Measurements from ENCODE around the gene FRYL. TPM values are rescaled to one million over a fixed set of nuclear protein-coding genes. Genes with fewer than 3 reads are reported as not detected.

Gene FRYL
- total RNA-seq, 1 experiment from 2014 or later = 28.5 TPM

DNA sequence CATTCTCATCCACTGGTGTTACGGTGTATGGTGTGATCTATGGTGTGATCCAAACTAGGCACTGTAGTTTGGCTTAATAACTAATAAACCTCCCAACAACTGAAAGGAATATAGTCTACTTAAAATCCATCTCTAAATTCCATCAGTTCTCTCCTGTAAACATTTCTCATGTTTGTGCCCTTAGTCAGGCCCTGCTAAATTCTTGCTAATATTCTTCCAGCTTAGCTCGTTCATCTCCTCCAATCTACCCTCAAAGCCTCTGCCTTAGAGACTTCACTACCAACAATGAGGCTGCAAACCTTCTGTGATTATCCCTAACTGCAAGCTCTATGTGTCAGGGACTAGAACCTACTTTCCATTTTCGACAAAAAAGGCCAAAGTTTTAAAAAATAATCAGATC, 261.9 kb downstream of the FRYL start:
- no peaks in the 10 kb centered on the region for H3K27me3 ChIP-seq (replicated peaks)
- no peaks in the 10 kb centered on the region for H3K9me3 ChIP-seq (replicated peaks)
- H3K4me1 ChIP-seq (replicated peaks) = no peaks in the 10 kb centered on the region
- H3K4me3 ChIP-seq = no peak overlapping the region
- H3K36me3 ChIP-seq = peaks cover 19% of the 10 kb centered on the region
- DNase-seq (ENCODE audit: low read depth in 1 of 2, low spot score in 2 of 2) = no peak
- H3K27ac ChIP-seq = no peak overlapping the region

DNA sequence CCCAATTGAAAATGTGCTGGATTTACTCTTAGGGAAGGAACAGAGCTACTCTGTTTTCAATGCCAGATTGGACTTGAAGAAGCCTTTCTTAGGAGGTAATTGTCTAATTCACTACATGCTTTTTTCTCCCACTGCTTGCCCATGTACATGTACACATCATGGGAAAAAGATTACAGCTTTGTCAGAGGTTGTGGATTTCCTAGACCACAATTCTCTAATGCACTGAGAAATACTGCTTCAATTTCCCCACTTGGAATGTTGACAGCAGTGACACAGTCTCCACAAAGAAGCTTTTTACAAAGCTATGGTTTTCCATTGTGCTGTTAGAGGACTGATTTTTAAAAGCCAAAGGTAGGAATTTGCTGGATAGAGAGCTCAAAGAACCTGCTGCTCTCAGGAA, 270.5 kb downstream of the FRYL start:
- H3K4me1 ChIP-seq (replicated peaks) = no peaks in the 10 kb centered on the region
- H3K9me3 ChIP-seq (replicated peaks) = no peaks in the 10 kb centered on the region
- DNase-seq (ENCODE audit: low read depth in 1 of 2, low spot score in 2 of 2) = no peak
- no peak overlapping the region for H3K4me3 ChIP-seq
- no peak overlapping the region for H3K27ac ChIP-seq
- no peaks in the 10 kb centered on the region for H3K27me3 ChIP-seq (replicated peaks)
- H3K36me3 ChIP-seq = peaks cover 29% of the 10 kb centered on the region

DNA sequence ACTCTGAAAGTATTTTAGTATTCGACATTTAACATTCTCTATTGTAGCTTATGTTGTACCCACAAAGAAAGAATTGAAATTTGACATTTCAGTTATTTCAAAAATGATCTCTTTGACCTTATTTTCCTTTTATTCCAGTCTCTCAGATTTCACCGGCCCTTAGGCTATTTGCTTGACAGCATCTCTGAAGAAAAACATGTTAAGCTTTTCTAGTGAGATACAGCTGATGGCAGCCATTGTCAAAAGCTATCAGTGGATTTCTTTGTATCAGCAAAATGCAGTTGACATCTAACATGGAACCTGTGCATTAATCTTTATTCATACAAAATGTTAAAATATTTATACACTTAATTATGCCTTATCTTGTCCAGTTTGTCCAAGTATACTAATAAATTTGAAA, 273.4 kb downstream of the FRYL start:
- Histone ChIP-seq H3K4me3 (no peak overlapping the region), H3K4me1 (replicated peaks) (no peaks in the 10 kb centered on the region), H3K36me3 (peaks cover 25% of the 10 kb centered on the region), H3K9me3 (replicated peaks) (no peaks in the 10 kb centered on the region), H3K27ac (no peak overlapping the region), H3K27me3 (replicated peaks) (no peaks in the 10 kb centered on the region)
- DNase-seq (ENCODE audit: low read depth in 1 of 2, low spot score in 2 of 2) = no peak

DNA sequence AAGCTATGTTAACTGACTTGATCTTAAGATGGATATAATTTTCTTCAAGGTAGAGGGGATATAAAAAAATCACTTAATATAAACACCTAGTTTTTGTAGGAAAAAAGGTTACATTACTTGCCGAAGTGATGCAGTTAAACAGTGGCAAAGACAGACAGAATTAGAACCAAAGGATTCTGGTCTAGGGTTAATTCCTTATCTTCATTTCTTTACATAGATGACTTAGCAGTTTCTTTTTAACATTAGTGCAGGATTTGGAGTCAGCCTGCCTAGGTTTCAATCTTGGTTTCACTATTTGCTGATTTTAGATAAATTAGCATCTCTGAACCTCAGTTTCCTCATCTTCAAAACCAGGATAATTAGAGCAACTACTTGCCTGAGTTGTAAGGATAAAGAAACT, 275.7 kb downstream of the FRYL start:
- Histone ChIP-seq H3K27ac (no peak overlapping the region), H3K27me3 (replicated peaks) (no peaks in the 10 kb centered on the region), H3K9me3 (replicated peaks) (no peaks in the 10 kb centered on the region), H3K36me3 (peaks cover 9% of the 10 kb centered on the region), H3K4me1 (replicated peaks) (no peaks in the 10 kb centered on the region), H3K4me3 (no peak overlapping the region)
- no peak for DNase-seq (ENCODE audit: low read depth in 1 of 2, low spot score in 2 of 2)

DNA sequence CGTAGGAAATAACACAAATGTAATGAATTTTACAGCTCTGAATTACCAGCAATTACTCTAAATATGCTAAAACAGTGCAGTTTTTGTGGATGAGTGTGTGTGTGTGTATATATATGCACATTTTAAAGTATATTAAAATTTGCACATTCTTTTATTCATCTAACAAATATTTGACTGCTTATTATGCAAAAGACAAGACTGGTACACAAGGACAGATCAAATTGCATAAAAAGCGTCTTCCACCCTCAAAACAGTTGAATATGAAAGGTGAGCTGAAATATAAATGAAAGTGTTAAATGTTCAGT, 276.1 kb downstream of the FRYL start:
- Histone ChIP-seq H3K27me3 (replicated peaks) (no peaks in the 10 kb centered on the region), H3K27ac (no peak overlapping the region), H3K4me3 (no peak overlapping the region), H3K4me1 (replicated peaks) (no peaks in the 10 kb centered on the region), H3K9me3 (replicated peaks) (no peaks in the 10 kb centered on the region), H3K36me3 (peaks cover 10% of the 10 kb centered on the region)
- no peak for DNase-seq (ENCODE audit: low read depth in 1 of 2, low spot score in 2 of 2)

DNA sequence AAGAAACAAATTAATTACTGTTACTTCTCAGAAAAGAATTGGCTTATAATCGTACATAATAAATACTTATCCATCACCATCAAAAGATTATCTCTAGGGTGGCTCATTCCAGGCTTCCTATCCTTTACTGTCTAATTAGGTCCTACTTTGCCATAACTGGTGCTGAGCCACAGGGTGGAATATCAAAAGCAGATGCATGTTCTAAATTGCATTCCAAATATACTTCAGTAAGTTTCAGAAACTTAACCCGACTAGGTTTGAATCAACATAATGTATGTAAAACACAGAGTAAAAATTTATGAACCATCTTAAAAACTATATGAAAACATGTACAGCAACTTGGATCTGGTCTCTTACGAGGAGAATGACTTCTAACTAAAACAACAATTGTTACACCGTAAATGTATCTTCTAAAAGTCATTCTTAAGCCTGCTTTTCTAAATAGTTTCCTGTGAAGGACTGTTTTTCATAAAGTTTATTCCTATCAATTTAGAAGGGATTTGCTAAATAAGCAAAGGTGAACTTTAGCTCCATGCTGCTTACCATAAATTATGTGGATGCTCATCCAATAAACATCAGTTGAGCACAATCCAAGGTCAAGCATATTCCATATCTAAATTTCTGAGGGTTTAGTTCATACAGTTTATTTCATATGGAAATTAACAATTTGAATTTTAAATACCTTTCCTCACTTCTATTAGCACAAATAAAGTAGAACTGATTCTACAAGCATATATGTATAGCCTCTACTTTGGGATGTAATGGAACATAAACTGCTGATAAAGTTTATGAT, 276.6 kb downstream of the FRYL start:
- Histone ChIP-seq H3K36me3 (peaks cover 10% of the 10 kb centered on the region), H3K9me3 (replicated peaks) (no peaks in the 10 kb centered on the region), H3K27me3 (replicated peaks) (no peaks in the 10 kb centered on the region), H3K4me1 (replicated peaks) (no peaks in the 10 kb centered on the region), H3K4me3 (no peak overlapping the region), H3K27ac (no peak overlapping the region)
- no peak for DNase-seq (ENCODE audit: low read depth in 1 of 2, low spot score in 2 of 2)

DNA sequence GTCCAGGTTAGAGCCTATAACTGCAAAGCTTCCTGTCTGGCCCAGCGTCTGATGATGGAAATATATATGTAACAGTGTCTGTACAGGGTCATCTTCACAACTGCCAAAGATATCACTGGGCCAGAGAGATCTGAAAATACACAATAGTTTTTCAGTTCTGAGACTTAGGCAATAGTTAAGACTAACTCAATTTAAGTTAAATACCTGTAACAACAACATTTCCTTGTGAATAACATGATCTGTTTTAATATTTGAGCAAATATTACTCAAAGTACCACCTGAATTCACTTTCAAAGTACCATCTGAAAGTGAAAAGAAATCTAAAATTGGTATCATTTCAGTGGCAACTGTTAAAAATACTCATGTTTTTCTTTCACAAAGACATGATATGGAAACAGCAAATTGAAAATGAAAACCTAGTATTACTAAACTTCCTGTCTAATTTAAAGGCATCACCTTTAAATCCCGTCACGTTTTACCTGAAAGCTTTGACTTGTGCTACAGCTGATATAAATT, 280.5 kb downstream of the FRYL start:
- H3K27me3 ChIP-seq (replicated peaks) = no peaks in the 10 kb centered on the region
- H3K36me3 ChIP-seq = peaks cover 5% of the 10 kb centered on the region; the same call in 1 of the 2 replicates
- no peaks in the 10 kb centered on the region for H3K9me3 ChIP-seq (replicated peaks)
- H3K4me1 ChIP-seq (replicated peaks) = no peaks in the 10 kb centered on the region
- DNase-seq (ENCODE audit: low read depth in 1 of 2, low spot score in 2 of 2) = no peak
- no peak overlapping the region for H3K27ac ChIP-seq
- no peak overlapping the region for H3K4me3 ChIP-seq

DNA sequence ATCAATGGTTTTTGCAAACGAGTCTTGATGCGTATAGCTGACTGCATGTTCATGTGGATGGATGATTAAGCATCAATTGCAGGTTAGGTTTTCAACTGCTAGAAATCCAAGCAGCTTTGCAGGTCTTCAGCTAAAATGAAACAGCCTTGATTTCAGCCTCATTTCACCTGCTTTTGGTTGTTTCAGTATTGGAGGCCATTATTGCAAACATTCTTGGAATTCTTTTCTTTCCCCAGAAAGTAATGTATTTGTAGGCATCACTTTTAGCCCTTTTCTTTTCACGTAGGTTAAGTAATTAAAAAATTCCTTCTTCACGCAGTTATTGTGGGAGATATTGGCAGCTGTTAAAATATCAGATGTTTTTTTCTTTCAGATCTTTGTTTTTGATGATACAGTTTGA, 281.2 kb downstream of the FRYL start:
- no peak for DNase-seq (ENCODE audit: low read depth in 1 of 2, low spot score in 2 of 2)

DNA sequence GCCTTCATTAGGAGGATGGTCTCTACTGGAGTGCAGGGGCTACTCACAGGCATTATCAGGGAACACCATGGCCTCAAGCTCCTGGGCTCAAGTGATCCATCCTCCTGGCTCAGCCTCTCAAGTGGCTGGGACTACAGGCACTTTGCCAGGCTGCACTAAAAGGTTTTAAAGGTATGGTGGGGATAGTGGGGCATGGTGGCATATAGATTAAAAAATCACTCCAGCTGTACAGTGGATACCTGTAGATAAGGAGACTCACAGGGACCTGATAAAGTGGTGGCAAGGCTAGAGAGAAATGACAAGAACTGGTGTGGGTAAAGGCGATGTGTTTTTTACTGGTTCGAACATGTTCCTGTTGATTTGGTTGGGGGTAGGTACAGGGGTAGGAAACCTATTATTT, 284.1 kb downstream of the FRYL start:
- Histone ChIP-seq H3K4me3 (no peak overlapping the region), H3K27ac (no peak overlapping the region), H3K36me3 (peaks cover 5% of the 10 kb centered on the region; the same call in 1 of the 2 replicates), H3K4me1 (replicated peaks) (no peaks in the 10 kb centered on the region), H3K27me3 (replicated peaks) (no peaks in the 10 kb centered on the region), H3K9me3 (replicated peaks) (no peaks in the 10 kb centered on the region)
- DNase-seq (ENCODE audit: low read depth in 1 of 2, low spot score in 2 of 2) = no peak

More for the DNA sequence above, 281.2 kb downstream of the FRYL start:
- Histone ChIP-seq H3K4me3 (no peak overlapping the region), H3K9me3 (replicated peaks) (no peaks in the 10 kb centered on the region), H3K27ac (no peak overlapping the region), H3K36me3 (peaks cover 5% of the 10 kb centered on the region; the same call in 1 of the 2 replicates), H3K27me3 (replicated peaks) (no peaks in the 10 kb centered on the region), H3K4me1 (replicated peaks) (no peaks in the 10 kb centered on the region)

DNA sequence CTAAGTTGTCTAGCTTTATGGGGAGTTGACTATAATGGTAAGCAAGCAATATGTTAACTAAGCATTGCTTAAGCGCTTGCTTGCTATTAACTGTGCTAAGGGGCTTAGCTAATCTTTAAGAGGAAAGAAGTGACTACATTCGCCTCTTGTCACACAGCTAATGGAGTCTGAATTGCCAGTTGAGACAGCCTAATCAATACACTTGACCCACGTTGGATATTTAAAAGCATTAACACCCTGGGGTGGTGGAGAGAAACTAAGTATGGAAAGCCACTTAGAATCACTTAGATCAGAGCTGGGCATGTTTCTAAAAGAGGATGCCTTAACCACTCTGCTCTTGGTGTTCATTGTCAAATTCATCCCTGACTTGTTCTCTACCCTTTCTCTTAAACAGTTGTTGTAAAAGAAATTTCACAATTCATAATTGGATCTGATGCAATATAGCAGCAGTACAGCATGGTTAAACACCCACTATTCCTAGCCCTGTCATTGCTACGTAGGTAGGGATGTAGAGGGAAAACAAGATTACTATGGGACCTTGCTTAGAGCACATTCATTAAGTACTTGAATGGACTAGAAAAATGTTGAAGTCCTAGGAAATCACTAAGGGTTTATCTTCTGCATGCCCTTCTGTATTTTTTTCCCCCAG, 286.5 kb downstream of the FRYL start:
- no peaks in the 10 kb centered on the region for H3K4me1 ChIP-seq (replicated peaks)
- no peaks in the 10 kb centered on the region for H3K9me3 ChIP-seq (replicated peaks)
- DNase-seq (ENCODE audit: low read depth in 1 of 2, low spot score in 2 of 2) = no peak

DNA sequence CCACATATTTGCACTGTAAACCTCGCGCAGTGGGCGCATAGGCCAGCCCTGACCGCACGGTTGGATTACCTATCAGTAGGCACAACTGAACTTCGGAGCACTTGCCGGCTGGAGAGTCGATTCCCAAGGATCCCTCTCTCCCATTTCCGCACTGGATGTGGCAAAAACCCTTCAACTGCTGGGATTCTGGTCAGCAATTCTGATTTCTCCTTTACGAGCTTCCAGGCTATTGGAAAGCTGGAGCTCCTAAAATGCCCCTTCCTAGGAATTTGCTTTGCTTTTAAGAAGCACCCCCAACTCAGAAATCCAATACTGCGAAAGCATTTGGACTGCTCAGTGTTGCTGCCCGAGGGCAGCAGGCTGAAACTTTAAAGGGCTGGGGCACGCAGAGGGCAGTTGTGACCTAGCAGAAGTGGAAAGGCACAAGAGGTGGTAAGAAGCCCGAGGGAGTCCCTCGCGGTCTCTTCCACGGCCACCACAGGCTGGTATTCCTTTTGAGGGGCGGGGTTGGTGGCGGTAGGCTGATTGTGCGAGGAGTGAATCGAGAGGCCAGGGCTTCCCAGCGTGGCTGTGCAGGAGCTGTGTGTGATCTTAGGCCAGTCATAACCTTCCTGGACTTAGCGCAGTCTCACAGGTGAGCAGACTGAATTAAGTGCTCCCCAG, 288.4 kb downstream of the FRYL start:
- Histone ChIP-seq H3K9me3 (replicated peaks) (no peaks in the 10 kb centered on the region), H3K36me3 (no peaks in the 10 kb centered on the region), H3K4me3 (no peak overlapping the region), H3K4me1 (replicated peaks) (no peaks in the 10 kb centered on the region), H3K27ac (no peak overlapping the region), H3K27me3 (replicated peaks) (no peaks in the 10 kb centered on the region)
- no peak for DNase-seq (ENCODE audit: low read depth in 1 of 2, low spot score in 2 of 2)

More for the DNA sequence above, 286.5 kb downstream of the FRYL start:
- Histone ChIP-seq H3K4me3 (no peak overlapping the region), H3K27me3 (replicated peaks) (no peaks in the 10 kb centered on the region), H3K27ac (no peak overlapping the region), H3K36me3 (no peaks in the 10 kb centered on the region)

DNA sequence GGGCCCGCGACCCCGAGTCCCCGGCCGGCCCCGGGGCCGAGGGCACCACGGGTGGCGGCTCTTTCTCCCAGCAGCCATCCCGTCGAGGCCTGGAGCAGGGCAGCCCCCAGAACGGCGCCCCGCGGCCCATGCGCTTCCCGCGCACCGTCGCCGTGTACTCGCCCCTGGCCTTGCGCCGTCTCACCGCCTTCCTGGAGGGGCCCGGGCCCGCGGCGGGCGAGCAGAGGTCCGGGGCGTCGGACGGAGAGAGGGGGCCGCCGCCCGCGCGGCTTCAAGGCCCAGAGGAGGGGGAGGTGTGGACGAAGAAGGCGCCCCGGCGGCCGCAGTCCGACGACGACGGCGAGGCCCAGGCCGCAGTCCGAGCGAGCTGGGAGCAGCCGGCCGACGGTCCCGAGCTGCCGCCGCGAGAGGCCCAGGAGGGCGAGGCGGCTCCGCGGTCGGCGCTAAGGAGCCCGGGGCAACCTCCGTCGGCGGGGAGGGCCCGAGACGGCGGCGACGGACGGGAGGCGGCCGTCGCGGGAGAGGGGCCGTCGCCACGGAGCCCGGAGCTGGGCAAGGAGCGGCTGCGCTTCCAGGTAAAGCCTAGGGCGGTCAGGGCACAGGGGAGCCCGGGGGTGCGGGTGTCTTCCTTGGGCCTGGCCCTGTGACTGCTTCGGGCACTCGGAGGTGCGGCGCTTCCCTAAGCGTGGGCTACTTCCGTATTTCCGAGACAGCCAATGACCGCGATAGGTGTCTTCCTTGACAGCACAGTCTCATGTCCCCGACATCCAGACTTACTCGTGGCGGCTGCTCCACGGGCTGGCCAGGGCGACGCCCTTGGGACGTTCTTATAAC, 289.2 kb downstream of the FRYL start:
- H3K9me3 ChIP-seq (replicated peaks) = no peaks in the 10 kb centered on the region
- H3K27me3 ChIP-seq (replicated peaks) = no peaks in the 10 kb centered on the region
- DNase-seq (ENCODE audit: low read depth in 1 of 2, low spot score in 2 of 2) = no peak
- no peaks in the 10 kb centered on the region for H3K36me3 ChIP-seq
- H3K4me1 ChIP-seq (replicated peaks) = no peaks in the 10 kb centered on the region
- H3K4me3 ChIP-seq = no peak overlapping the region
- no peak overlapping the region for H3K27ac ChIP-seq

DNA sequence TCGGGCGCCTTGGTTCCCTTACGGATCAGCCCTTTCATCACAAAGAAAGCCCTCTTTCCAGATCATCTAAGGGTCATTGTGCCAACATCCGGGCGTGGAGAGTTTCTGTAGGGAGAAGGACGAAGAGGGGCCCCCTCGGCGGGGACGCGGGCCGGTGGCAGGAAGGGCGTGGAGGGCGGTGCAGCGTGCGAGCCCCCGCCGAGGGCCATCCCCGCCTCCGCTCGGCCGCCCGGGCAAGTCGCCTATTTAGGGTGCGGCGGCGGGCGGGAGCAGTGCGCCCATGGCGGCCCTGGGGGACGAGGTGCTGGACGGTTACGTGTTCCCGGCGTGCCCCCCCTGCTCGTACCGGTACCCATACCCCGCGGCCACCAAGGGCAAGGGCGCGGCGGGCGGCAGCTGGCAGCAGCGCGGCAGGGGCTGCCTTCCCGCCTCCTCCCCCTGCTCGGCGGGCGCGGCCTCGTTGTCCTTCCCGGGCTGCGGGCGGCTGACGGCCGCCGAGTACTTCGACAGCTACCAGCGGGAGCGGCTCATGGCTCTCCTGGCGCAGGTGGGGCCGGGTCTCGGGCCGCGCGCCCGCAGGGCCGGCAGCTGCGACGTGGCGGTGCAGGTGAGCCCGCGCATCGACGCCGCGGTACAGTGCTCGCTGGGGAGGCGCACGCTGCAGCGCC, 289.9 kb downstream of the FRYL start, which contains the start of gene ZAR1:
Gene ZAR1 (plus strand): TSS at position 241 of the 668 bp plus-strand sequence. CDS start 40 bp downstream, at position 281.
- no peaks in the 10 kb centered on the region for H3K27me3 ChIP-seq (replicated peaks)
- no peak within 1 kb of the TSS for H3K4me3 ChIP-seq
- DNase-seq (ENCODE audit: low read depth in 1 of 2, low spot score in 2 of 2) = no peak

More for the DNA sequence above, 289.9 kb downstream of the FRYL start, which contains the start of gene ZAR1:
- Histone ChIP-seq H3K27ac (no peak within 1 kb of the TSS), H3K4me1 (replicated peaks) (no peaks in the 10 kb centered on the region), H3K36me3 (no peaks in the 10 kb centered on the region), H3K9me3 (replicated peaks) (no peaks in the 10 kb centered on the region)
